Astrocyte (in vitro differentiated cells and primary cell): ENCODE data around the gene SFTPB. TPM values are rescaled to one million over a fixed set of nuclear protein-coding genes. Genes with fewer than 3 reads are reported as not detected.
"Not testable (repeated sequence)": the region's sequence is repeated elsewhere in the genome, so short reads cannot be mapped to it uniquely, and the experiment has no call there.

ENCODE experiments used
- DNase-seq: peaks from one replicate; pipeline ENCODE4 v3.0.0-alpha.2; 2010; ENCODE audit warnings: low read depth
- FAIRE-seq: peaks from 2 replicates; lab custom pipeline; 2011; peaks lifted over from hg19 to GRCh38; lab: Jason Lieb, UNC
- H2AFZ ChIP-seq: 2 replicates; pipeline ENCODE4 v1.6.0; 2012; ENCODE audit warnings: low read depth, low read length, inconsistent platforms
- H3K27ac ChIP-seq: 2 replicates; pipeline ENCODE4 v1.5.1; 2011; ENCODE audit warnings: low read depth, low read length, inconsistent platforms
- H3K27me3 ChIP-seq: 2 replicates; pipeline ENCODE4 v1.6.0; 2011; ENCODE audit warnings: low read length, inconsistent platforms; ENCODE audit not compliant: insufficient read depth
- H3K36me3 ChIP-seq: 2 replicates; pipeline ENCODE4 v1.5.1; 2011; ENCODE audit warnings: low read length, inconsistent platforms; ENCODE audit not compliant: insufficient read depth
- H3K4me1 ChIP-seq: 2 replicates; pipeline ENCODE4 v1.5.1; 2011; ENCODE audit warnings: low read length, inconsistent platforms; ENCODE audit not compliant: insufficient read depth
- H3K4me2 ChIP-seq: 2 replicates; pipeline ENCODE4 v1.6.0; 2012; ENCODE audit warnings: low read length, inconsistent platforms
- H3K4me3 ChIP-seq: 2 replicates; pipeline ENCODE4 v1.5.1; 2011; ENCODE audit warnings: low read depth, mild to moderate bottlenecking, low read length, inconsistent platforms; ENCODE audit not compliant: insufficient read depth
- H3K79me2 ChIP-seq: 2 replicates; pipeline ENCODE4 v1.6.0; 2012; ENCODE audit warnings: mild to moderate bottlenecking, low read length, inconsistent platforms; ENCODE audit not compliant: insufficient read depth
- H3K9ac ChIP-seq: 2 replicates; pipeline ENCODE4 v1.6.0; 2012; ENCODE audit warnings: mild to moderate bottlenecking, low read length, inconsistent platforms
- H3K9me3 ChIP-seq: 2 replicates; pipeline ENCODE4 v1.5.1; 2012; ENCODE audit warnings: low read depth, mild to moderate bottlenecking, low read length, inconsistent platforms; ENCODE audit not compliant: insufficient read depth
- H4K20me1 ChIP-seq: 2 replicates; pipeline ENCODE4 v1.6.0; 2012; ENCODE audit warnings: low read length, inconsistent platforms; ENCODE audit not compliant: insufficient read depth
- H3K27ac Mint-ChIP-seq: one replicate; pipeline ENCODE4 v1.8.0; 2021; ENCODE audit warnings: mild to moderate bottlenecking, mixed read lengths; ENCODE audit not compliant: unreplicated experiment
- H3K27me3 Mint-ChIP-seq: one replicate; pipeline ENCODE4 v1.8.0; 2021; ENCODE audit warnings: low read depth, mixed read lengths; ENCODE audit not compliant: unreplicated experiment
- H3K36me3 Mint-ChIP-seq: one replicate; pipeline ENCODE4 v1.8.0; 2021; ENCODE audit warnings: low read depth, mixed read lengths; ENCODE audit not compliant: unreplicated experiment
- H3K4me1 Mint-ChIP-seq: one replicate; pipeline ENCODE4 v1.8.0; 2021; ENCODE audit warnings: low read depth, mixed read lengths; ENCODE audit not compliant: unreplicated experiment
- H3K4me3 Mint-ChIP-seq: one replicate; pipeline ENCODE4 v1.8.0; 2021; ENCODE audit warnings: mild to moderate bottlenecking, moderate library complexity, mixed read lengths; ENCODE audit not compliant: unreplicated experiment
- H3K9me3 Mint-ChIP-seq: one replicate; pipeline ENCODE4 v1.8.0; 2021; ENCODE audit warnings: mild to moderate bottlenecking, mixed read lengths; ENCODE audit not compliant: unreplicated experiment
- EZH2 ChIP-seq: IDR thresholded peaks from 2 replicates; pipeline ENCODE4 v1.6.1; 2012; ENCODE audit warnings: mild to moderate bottlenecking, low read length, inconsistent platforms; ENCODE audit not compliant: insufficient read depth
- total RNA-seq: library from RNA; stranded (reverse); gene quantifications from 2 replicates; pipeline ENCODE4 v1.2.1, GENCODE V29; 2021
- TF ChIP-seq, protein P1 (sequence below): IDR thresholded peaks from 2 replicates; pipeline ENCODE4 v1.5.1; 2011; ENCODE audit warnings: low read depth, mild to moderate bottlenecking, inconsistent platforms, low read length, moderate library complexity; ENCODE audit not compliant: insufficient read depth

Gene SFTPB
- total RNA-seq, 1 donor from 2014 or later, result not detected

DNA sequence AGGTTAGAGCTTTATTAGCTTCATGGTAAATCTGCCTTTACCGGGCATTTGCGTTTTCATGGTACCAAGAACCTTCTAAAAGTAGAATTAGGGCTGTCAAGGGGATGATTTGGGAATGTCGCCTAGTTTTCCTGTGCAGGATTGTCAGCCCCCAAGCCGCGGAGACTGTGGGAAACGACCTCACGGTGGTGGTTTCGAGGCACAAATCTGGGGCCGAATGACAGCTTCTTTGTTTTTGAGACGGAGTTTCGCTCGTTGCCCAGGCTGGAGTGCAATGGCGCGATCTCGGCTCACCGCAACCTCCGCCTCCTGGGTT lies 52.6 kb downstream of the SFTPB start:
- H2AFZ ChIP-seq, result peak overlapping the region; percentile 82
- no peaks in the 10 kb centered on the region for H3K27me3 Mint-ChIP-seq
- no peak overlapping the region for H3K27ac Mint-ChIP-seq
- H3K4me3 ChIP-seq, result no peak overlapping the region
- H3K4me2 ChIP-seq, result peak overlapping the region; percentile 85
- no peaks in the 10 kb centered on the region for H3K9me3 ChIP-seq
- DNase-seq (no peak), FAIRE-seq (no peak)
- peaks cover 28% of the 10 kb centered on the region for H4K20me1 ChIP-seq
- H3K9me3 Mint-ChIP-seq, result no peaks in the 10 kb centered on the region
- peaks cover 59% of the 10 kb centered on the region for H3K79me2 ChIP-seq
- H3K27me3 ChIP-seq, result no peaks in the 10 kb centered on the region
- peak overlapping the region; percentile 98 for H3K9ac ChIP-seq
- H3K4me3 Mint-ChIP-seq, result peak overlapping the region; percentile 91
- H3K4me1 Mint-ChIP-seq, result peaks cover 6% of the 10 kb centered on the region
- no peaks in the 10 kb centered on the region for H3K36me3 Mint-ChIP-seq
- H3K4me1 ChIP-seq, result peaks cover 18% of the 10 kb centered on the region
- TF ChIP-seq, protein P1, sequence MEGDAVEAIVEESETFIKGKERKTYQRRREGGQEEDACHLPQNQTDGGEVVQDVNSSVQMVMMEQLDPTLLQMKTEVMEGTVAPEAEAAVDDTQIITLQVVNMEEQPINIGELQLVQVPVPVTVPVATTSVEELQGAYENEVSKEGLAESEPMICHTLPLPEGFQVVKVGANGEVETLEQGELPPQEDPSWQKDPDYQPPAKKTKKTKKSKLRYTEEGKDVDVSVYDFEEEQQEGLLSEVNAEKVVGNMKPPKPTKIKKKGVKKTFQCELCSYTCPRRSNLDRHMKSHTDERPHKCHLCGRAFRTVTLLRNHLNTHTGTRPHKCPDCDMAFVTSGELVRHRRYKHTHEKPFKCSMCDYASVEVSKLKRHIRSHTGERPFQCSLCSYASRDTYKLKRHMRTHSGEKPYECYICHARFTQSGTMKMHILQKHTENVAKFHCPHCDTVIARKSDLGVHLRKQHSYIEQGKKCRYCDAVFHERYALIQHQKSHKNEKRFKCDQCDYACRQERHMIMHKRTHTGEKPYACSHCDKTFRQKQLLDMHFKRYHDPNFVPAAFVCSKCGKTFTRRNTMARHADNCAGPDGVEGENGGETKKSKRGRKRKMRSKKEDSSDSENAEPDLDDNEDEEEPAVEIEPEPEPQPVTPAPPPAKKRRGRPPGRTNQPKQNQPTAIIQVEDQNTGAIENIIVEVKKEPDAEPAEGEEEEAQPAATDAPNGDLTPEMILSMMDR, result no peak
- TF ChIP-seq EZH2, result no peak
- peaks cover 11% of the 10 kb centered on the region for H3K36me3 ChIP-seq
- H3K27ac ChIP-seq, result no peak overlapping the region

- Histone ChIP-seq H4K20me1 (peaks cover 31% of the 10 kb centered on the region), H3K4me1 (peaks cover 18% of the 10 kb centered on the region), H3K36me3 (peaks cover 11% of the 10 kb centered on the region), H3K79me2 (peaks cover 61% of the 10 kb centered on the region)
- H3K27me3 ChIP-seq, FAIRE-seq, H3K27ac Mint-ChIP-seq, DNase-seq, H3K4me2 ChIP-seq, H3K9me3 Mint-ChIP-seq, H3K27ac ChIP-seq, H3K4me3 ChIP-seq, H3K27me3 Mint-ChIP-seq, H3K9ac ChIP-seq, H3K4me3 Mint-ChIP-seq, H3K9me3 ChIP-seq, H3K4me1 Mint-ChIP-seq, H3K36me3 Mint-ChIP-seq, H2AFZ ChIP-seq: not testable (repeated sequence)
Measured at GRCh38 chr2:85614757-85615156, 53.2 kb downstream of the SFTPB start.

- no peak overlapping the region for H3K4me3 Mint-ChIP-seq
- Histone ChIP-seq H3K27me3 (no peaks in the 10 kb centered on the region), H3K9me3 (no peaks in the 10 kb centered on the region), H3K36me3 (peaks cover 4% of the 10 kb centered on the region), H4K20me1 (peaks cover 28% of the 10 kb centered on the region), H3K79me2 (peaks cover 60% of the 10 kb centered on the region), H3K4me1 (peaks cover 18% of the 10 kb centered on the region), H3K9ac (no peak overlapping the region), H3K4me2 (no peak overlapping the region), H2AFZ (no peak overlapping the region), H3K27ac (no peak overlapping the region), H3K4me3 (no peak overlapping the region)
- TF ChIP-seq EZH2, result no peak
- TF ChIP-seq, protein P1, result no peak
- no peaks in the 10 kb centered on the region for H3K27me3 Mint-ChIP-seq
- no peaks in the 10 kb centered on the region for H3K9me3 Mint-ChIP-seq
- no peak for DNase-seq
- no peak for FAIRE-seq
- peaks cover 16% of the 10 kb centered on the region for H3K4me1 Mint-ChIP-seq
- H3K36me3 Mint-ChIP-seq, result no peaks in the 10 kb centered on the region
- no peak overlapping the region for H3K27ac Mint-ChIP-seq
Measured at GRCh38 chr2:85613717-85614515, 54.1 kb downstream of the SFTPB start.
